H9 (cell line): ENCODE measurements around the gene LARGE1. TPM values are rescaled to one million over a fixed set of nuclear protein-coding genes. Genes with fewer than 3 reads are reported as not detected.

Experiments
- DNase-seq: peaks from one replicate; pipeline ENCODE4 v3.0.0-alpha.2; 2017
- H2AFZ ChIP-seq: one replicate; pipeline ENCODE4 v1.6.1; 2013; ENCODE audit warnings: mild to moderate bottlenecking, low read length, control low read depth, moderate library complexity
- H2AK5ac ChIP-seq: 2 replicates; pipeline ENCODE4 v1.6.1; 2013; ENCODE audit warnings: low read length, control low read depth, mixed read lengths; ENCODE audit not compliant: insufficient read length
- H2BK120ac ChIP-seq: one replicate; pipeline ENCODE4 v1.6.1; 2013; ENCODE audit warnings: low read depth, mild to moderate bottlenecking, low read length, control low read depth, inconsistent platforms; ENCODE audit not compliant: poor library complexity, severe bottlenecking
- H2BK12ac ChIP-seq: 2 replicates; pipeline ENCODE4 v1.6.1; 2013; ENCODE audit warnings: low read length, control low read depth, mixed read lengths, low read depth; ENCODE audit not compliant: insufficient read length
- H2BK15ac ChIP-seq: 2 replicates; pipeline ENCODE4 v1.6.1; 2013; ENCODE audit warnings: low read depth, low read length, control low read depth
- H2BK20ac ChIP-seq: one replicate; pipeline ENCODE4 v1.6.1; 2013; ENCODE audit warnings: low read depth, mild to moderate bottlenecking, low read length, control low read depth, inconsistent platforms; ENCODE audit not compliant: poor library complexity, severe bottlenecking
- H2BK5ac ChIP-seq: 2 replicates; pipeline ENCODE4 v1.6.1; 2013; ENCODE audit warnings: low read length, control low read depth, mixed read lengths; ENCODE audit not compliant: insufficient read length
- H3K14ac ChIP-seq: 2 replicates; pipeline ENCODE4 v1.6.1; 2013; ENCODE audit warnings: low read length, control low read depth; ENCODE audit not compliant: insufficient read depth
- H3K18ac ChIP-seq: 2 replicates; pipeline ENCODE4 v1.6.1; 2013; ENCODE audit warnings: low read depth, mild to moderate bottlenecking, mixed read lengths, low read length, control low read depth; ENCODE audit not compliant: insufficient read length
- H3K23ac ChIP-seq: 2 replicates; pipeline ENCODE4 v1.6.1; 2013; ENCODE audit warnings: low read length, control low read depth, mixed read lengths, low read depth; ENCODE audit not compliant: insufficient read length
- H3K23me2 ChIP-seq: 2 replicates; pipeline ENCODE4 v1.6.1; 2013; ENCODE audit warnings: low read depth, mild to moderate bottlenecking, mixed read lengths, low read length, control low read depth; ENCODE audit not compliant: insufficient read length, poor library complexity, severe bottlenecking
- H3K27ac ChIP-seq: 2 replicates; pipeline ENCODE4 v1.5.1; 2013; ENCODE audit warnings: low read length, control low read depth, mixed read lengths, low read depth; ENCODE audit not compliant: insufficient read length
- H3K27me3 ChIP-seq: 2 replicates; pipeline ENCODE4 v1.6.1; 2013; ENCODE audit warnings: low read length, control low read depth, inconsistent platforms; ENCODE audit not compliant: insufficient read depth
- H3K4ac ChIP-seq: 2 replicates; pipeline ENCODE4 v1.6.1; 2013; ENCODE audit warnings: low read depth, mild to moderate bottlenecking, control low read depth, inconsistent platforms, low read length, moderate library complexity
- H3K4me1 ChIP-seq: 2 replicates; pipeline ENCODE4 v1.6.1; 2013; ENCODE audit warnings: low read length, control low read depth, inconsistent platforms; ENCODE audit not compliant: insufficient read depth
- H3K4me2 ChIP-seq: 2 replicates; pipeline ENCODE4 v1.6.1; 2013; ENCODE audit warnings: low read length, control low read depth, mixed read lengths; ENCODE audit not compliant: insufficient read length, insufficient read depth
- H3K56ac ChIP-seq: 2 replicates; pipeline ENCODE4 v1.6.1; 2013; ENCODE audit warnings: low read depth, mild to moderate bottlenecking, mixed read lengths, low read length, control low read depth; ENCODE audit not compliant: insufficient read length
- H3K79me1 ChIP-seq: 2 replicates; pipeline ENCODE4 v1.6.1; 2013; ENCODE audit warnings: low read depth, mild to moderate bottlenecking, moderate library complexity, low read length, control low read depth, inconsistent platforms; ENCODE audit not compliant: insufficient read depth, poor library complexity, severe bottlenecking
- H3K79me2 ChIP-seq: 2 replicates; pipeline ENCODE4 v1.6.1; 2013; ENCODE audit warnings: low read length, control low read depth, inconsistent platforms; ENCODE audit not compliant: insufficient read depth
- H3K9ac ChIP-seq: 2 replicates; pipeline ENCODE4 v1.6.1; 2013; ENCODE audit warnings: low read length, control low read depth, mixed read lengths; ENCODE audit not compliant: insufficient read length; ENCODE audit errors: extremely low read depth
- H3K9me3 ChIP-seq: one replicate; pipeline ENCODE4 v1.6.1; 2013; ENCODE audit warnings: low read depth, low read length, inconsistent platforms; ENCODE audit not compliant: control insufficient read depth
- H3T11ph ChIP-seq: one replicate; pipeline ENCODE4 v1.6.1; 2013; ENCODE audit warnings: mild to moderate bottlenecking, low read length, control low read depth, inconsistent platforms
- H4K20me1 ChIP-seq: one replicate; pipeline ENCODE4 v1.6.1; 2013; ENCODE audit not compliant: control insufficient read depth, insufficient read length, insufficient read depth
- H4K5ac ChIP-seq: 2 replicates; pipeline ENCODE4 v1.6.1; 2013; ENCODE audit warnings: low read depth, mild to moderate bottlenecking, mixed read lengths, low read length, control low read depth; ENCODE audit not compliant: insufficient read length
- H4K8ac ChIP-seq: replicated peaks from 2 replicates; pipeline ENCODE4 v1.6.1; 2013; ENCODE audit warnings: low read length, control low read depth, mixed read lengths, low read depth; ENCODE audit not compliant: insufficient read length
- H4K91ac ChIP-seq: 2 replicates; pipeline ENCODE4 v1.6.1; 2013; ENCODE audit warnings: low read depth, mild to moderate bottlenecking, moderate library complexity, mixed read lengths, low read length, control low read depth; ENCODE audit not compliant: insufficient read length
- H3K27ac Mint-ChIP-seq, 3 experiments: 2 replicates in 2 of 3; 3 replicates in 1 of 3; pipeline ENCODE4 v1.8.0; 2020 to 2021; ENCODE audit warnings: mixed read lengths in 3 of 3, mild to moderate bottlenecking in 1 of 3, moderate library complexity in 1 of 3
- H3K27me3 Mint-ChIP-seq: 2 replicates; pipeline ENCODE4 v1.8.0; 2021; ENCODE audit warnings: low read depth, mild to moderate bottlenecking, moderate library complexity, mixed read lengths
- H3K36me3 Mint-ChIP-seq, 3 experiments: 2 replicates in 2 of 3; 3 replicates in 1 of 3; pipeline ENCODE4 v1.8.0; 2020 to 2021; ENCODE audit warnings: low read depth in 3 of 3, mixed read lengths in 3 of 3; ENCODE audit not compliant: insufficient read depth in 1 of 3
- H3K4me1 Mint-ChIP-seq, 2 experiments: 2 replicates each; pipeline ENCODE4 v1.8.0; 2020; ENCODE audit warnings: mixed read lengths in 2 of 2
- H3K4me3 Mint-ChIP-seq, 2 experiments: 2 replicates in 1 of 2; 3 replicates in 1 of 2; pipeline ENCODE4 v1.8.0; 2020 to 2021; ENCODE audit warnings: mild to moderate bottlenecking in 2 of 2, mixed read lengths in 2 of 2, moderate library complexity in 1 of 2
- H3K9me3 Mint-ChIP-seq, 2 experiments: 2 replicates in 1 of 2; 3 replicates in 1 of 2; pipeline ENCODE4 v1.8.0; 2020; ENCODE audit warnings: mild to moderate bottlenecking in 2 of 2, mixed read lengths in 2 of 2, moderate library complexity in 1 of 2
- WGBS: extraction: QIAGEN DNeasy Blood & Tissue Kit; methylation state at CpG from one replicate; pipeline ENCODE4 v1.1.7; 2013; ENCODE audit warnings: missing lambda C conversion rate, low lambda C conversion rate, mixed read lengths; ENCODE audit not compliant: insufficient read length; ENCODE audit errors: extremely low coverage; 5-methylcytosine and 5-hydroxymethylcytosine counted together
- total RNA-seq: library from RNA; stranded (reverse); gene quantifications from 2 replicates; pipeline ENCODE4 v1.2.1, GENCODE V29; 2021
- TF ChIP-seq, protein P1 (sequence below): fragments of 200-600 bp; sonication (generic); conservative IDR thresholded peaks from 3 replicates; pipeline ENCODE4 v1.8.0; 2021; ENCODE audit warnings: antibody characterized with exemption, mild to moderate bottlenecking

Gene LARGE1
- total RNA-seq, 1 experiment from 2014 or later, result 43.5 TPM

DNA sequence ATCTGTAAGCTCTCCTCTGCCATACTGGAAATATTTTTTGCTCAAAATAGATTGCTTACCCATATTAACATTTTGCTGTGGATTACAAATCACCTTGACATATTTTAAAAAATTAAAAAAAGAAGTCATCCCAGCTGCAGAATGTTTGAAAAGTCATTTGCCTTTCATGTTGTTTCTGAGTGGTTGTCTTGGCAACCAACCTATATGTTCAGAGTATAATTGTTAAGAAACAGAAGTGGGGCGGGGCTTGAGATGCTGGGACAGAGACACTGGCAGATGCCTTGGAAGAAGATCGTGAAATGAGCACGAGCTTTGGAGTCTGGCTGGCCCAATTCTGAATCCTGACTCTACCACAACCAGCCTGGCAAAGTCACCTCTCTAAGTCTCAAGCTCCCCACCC is 348.2 kb downstream of the LARGE1 start:
- Histone ChIP-seq H3K9me3 (no peaks in the 10 kb centered on the region), H3K14ac (no peak overlapping the region), H3K4me1 (peaks cover 7% of the 10 kb centered on the region; the same call in 1 of the 2 replicates), H2BK120ac (no peak overlapping the region), H3K23me2 (no peaks in the 10 kb centered on the region), H3T11ph (no peak overlapping the region), H3K23ac (no peak overlapping the region), H2BK20ac (no peak overlapping the region), H3K79me1 (no peaks in the 10 kb centered on the region), H3K18ac (no peak overlapping the region), H2BK5ac (no peak overlapping the region), H3K56ac (no peak overlapping the region), H3K4ac (no peak overlapping the region), H2AFZ (no peak overlapping the region), H4K91ac (no peak overlapping the region), H3K4me2 (no peak overlapping the region), H3K79me2 (0 out of 2 replicates have a peak, but pooled peaks cover 4% of the 10 kb centered on the region), H4K20me1 (no peaks in the 10 kb centered on the region), H3K27ac (no peak overlapping the region), H2AK5ac (no peak overlapping the region), H3K9ac (no peak overlapping the region), H2BK12ac (no peak overlapping the region), H4K5ac (no peak overlapping the region), H4K8ac (no peak overlapping the region), H2BK15ac (no peak overlapping the region), H3K27me3 (no peaks in the 10 kb centered on the region)
- no peaks in the 10 kb centered on the region; a peak in 3 of 7 replicates for H3K36me3 Mint-ChIP-seq
- no peak overlapping the region for H3K4me3 Mint-ChIP-seq
- no peaks in the 10 kb centered on the region for H3K9me3 Mint-ChIP-seq
- no peak for DNase-seq
- no peak overlapping the region for H3K27ac Mint-ChIP-seq
- H3K27me3 Mint-ChIP-seq, result no peaks in the 10 kb centered on the region
- TF ChIP-seq, protein P1, sequence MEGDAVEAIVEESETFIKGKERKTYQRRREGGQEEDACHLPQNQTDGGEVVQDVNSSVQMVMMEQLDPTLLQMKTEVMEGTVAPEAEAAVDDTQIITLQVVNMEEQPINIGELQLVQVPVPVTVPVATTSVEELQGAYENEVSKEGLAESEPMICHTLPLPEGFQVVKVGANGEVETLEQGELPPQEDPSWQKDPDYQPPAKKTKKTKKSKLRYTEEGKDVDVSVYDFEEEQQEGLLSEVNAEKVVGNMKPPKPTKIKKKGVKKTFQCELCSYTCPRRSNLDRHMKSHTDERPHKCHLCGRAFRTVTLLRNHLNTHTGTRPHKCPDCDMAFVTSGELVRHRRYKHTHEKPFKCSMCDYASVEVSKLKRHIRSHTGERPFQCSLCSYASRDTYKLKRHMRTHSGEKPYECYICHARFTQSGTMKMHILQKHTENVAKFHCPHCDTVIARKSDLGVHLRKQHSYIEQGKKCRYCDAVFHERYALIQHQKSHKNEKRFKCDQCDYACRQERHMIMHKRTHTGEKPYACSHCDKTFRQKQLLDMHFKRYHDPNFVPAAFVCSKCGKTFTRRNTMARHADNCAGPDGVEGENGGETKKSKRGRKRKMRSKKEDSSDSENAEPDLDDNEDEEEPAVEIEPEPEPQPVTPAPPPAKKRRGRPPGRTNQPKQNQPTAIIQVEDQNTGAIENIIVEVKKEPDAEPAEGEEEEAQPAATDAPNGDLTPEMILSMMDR, result no peak
- H3K4me1 Mint-ChIP-seq, result peaks cover 19 to 32% of the 10 kb centered on the region in 2 experiments
- no CpG with 5 or more reads among the region's 3 CpGs for WGBS
